PC-3 (cell line): ENCODE measurements around the gene OR4D11.
"Not testable (repeated sequence)": the region's sequence is repeated elsewhere in the genome, so short reads cannot be mapped to it uniquely, and the experiment has no call there.

ENCODE experiments used
- CTCF ChIP-seq: fragments of 300-600 bp; sonication (generic); conservative IDR thresholded peaks from 2 replicates; pipeline ENCODE4 v1.5.1; 2017; ENCODE audit warnings: antibody characterized with exemption, low read depth, mild to moderate bottlenecking, low read length
- EZH2 ChIP-seq: fragments of 300-600 bp; sonication (generic); IDR thresholded peaks from one replicate; pipeline ENCODE4 v1.6.1; 2017; ENCODE audit warnings: antibody characterized with exemption, mild to moderate bottlenecking, low read length; ENCODE audit not compliant: unreplicated experiment
- EZH2phosphoT487 ChIP-seq: fragments of 300-600 bp; sonication (generic); IDR thresholded peaks from 2 replicates; pipeline ENCODE4 v1.6.1; 2018; ENCODE audit warnings: mild to moderate bottlenecking, antibody characterized with exemption, low read length, borderline replicate concordance

GRCh38 chr11:59547605-59548308 lies 44.4 kb downstream of the OR4D11 start:
- TF ChIP-seq EZH2, CTCF, EZH2phosphoT487: not testable (repeated sequence)
